IPS-NIHi11 (cell line): Measurements from ENCODE around the gene BRF1.
A peak's percentile ranks its signal among the peaks of the same experiment; 100 is the strongest.

Experiments used
- DNase-seq: peaks from one replicate; pipeline ENCODE4 v3.0.0; 2012; ENCODE audit warnings: mixed read lengths, low spot score

BRF1 gene

DNA sequence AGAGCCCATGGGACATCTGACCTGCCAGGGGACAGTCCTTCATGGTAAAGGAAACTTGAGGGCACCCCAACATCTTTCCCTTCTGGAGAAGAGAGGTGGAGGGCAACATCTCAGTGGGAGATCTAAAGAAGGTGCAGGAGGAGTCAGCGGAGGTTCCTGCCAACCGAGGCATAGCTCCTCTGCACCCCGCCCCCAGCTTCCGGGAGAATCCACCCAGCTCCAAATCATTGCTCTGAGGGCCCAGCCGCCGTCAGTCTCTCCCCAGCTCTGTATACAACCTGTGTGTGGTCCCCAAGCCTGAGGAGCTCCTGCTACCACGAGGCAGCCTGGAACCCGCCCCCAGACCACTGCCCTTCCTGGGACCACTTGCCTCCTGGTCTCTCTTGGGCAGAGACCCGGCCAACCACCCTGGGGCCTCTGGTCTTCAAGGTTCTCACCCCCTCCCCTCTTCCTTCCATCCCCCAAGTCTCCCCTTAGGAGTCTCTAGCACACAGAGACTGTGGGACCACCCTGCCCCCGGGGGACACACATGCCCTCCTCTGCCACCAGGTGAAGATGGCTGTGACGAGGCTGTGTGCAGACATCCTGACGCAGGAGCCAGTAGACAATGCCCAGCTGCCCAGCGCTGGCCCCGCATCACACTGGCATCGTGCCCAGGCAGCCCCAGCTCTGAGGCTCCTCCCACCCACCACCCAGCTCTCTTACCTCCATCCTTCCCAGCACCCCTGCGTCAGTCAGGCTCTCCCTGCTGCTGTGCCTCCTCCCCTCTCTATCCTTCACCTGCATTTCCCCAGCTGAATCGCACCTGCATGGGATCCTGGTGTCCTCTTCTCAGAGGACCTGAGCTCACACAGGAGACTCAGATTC, 106.7 kb downstream of the BRF1 start:
- no peak for DNase-seq

DNA sequence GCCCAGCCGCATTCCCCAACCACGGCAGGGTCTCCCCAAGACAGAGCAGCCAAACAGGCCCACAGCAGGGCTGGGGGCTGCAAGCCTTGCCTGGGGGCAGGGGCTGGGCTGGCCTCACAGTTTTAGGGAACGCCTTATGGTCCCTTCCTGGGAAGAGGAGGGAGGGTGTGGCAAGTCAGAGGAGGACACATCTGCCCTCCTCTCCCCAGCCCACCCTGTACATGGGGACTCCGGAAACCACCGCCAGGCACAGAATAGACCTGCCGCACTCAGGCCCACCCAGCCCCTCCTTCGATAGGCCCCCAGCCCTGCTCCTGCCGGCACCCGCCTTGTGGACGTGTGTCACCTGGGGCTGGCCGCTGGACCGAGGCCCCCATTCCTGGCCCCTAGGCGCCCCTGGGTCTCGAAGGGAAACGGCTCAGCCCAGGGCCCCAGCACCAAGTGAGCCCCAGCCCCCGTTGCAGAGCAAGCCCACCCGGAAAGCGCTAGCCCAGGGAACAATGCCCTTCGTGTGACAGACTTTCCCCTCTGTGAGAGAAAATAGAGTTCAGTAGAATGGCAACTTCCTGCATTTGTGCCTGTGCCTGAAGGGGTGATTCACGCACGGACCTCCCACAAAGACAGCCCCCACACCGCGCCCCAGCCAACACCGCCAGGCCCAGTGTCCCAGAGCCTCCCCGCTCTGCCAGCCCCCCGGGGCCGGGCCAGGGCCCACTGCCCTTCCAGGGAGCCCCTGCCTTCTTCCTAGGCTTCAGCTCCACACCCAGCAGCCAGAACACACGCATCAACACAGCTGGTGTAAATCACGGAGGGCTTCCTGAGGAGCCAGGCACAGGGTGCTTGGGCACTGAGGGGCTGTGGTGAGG, 107.7 kb downstream of the BRF1 start:
- DNase-seq: no peak

DNA sequence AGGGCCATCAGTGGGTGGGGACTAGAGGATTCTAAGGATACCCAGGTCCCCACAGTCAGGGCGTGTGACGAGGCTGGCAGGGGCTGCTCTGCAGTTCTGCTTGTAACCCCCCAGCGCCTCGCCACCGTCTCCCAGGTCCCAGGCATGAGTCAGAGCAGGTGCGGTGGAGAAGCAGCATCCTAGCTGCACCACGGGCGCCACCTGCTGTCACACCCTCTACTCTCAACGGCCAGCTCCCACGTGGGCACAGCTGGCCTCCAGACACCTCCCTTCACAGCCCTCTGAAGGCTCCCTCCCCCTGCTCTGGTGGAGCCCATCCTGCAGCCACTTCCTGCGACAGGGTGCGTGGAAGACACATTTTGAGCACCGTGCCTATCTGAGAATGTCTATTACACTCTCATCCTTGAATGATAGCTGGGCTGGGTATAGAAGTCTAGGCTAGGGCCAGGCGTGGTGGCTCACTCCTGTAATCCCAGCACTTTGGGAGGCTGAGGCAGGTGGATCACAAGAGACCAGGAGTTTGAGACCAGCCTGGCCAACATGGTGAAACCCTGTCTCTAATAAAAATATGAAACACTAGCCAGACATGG, 112.8 kb downstream of the BRF1 start:
- DNase-seq: peak; percentile 63

DNA sequence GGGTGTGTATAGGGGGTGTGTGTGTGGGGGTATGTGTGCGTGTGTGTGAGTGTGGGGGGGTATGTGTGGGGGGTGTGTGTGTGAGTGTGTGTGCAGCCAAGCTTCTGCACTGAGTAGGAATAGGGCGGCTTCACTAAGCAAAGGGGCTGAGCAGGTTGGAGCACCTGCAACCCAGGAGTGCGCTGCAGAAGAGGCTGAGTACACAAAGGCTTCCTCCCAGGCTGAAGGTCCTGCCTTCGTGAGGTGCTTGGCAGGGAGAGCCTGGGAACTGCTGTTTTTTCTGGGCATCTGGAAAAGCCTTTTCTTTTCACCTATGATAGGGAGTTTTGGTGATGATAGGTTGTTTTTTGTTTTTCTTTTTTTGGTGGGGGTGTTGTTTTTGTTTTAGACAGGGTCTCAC, 113.7 kb downstream of the BRF1 start:
- DNase-seq: no peak

DNA sequence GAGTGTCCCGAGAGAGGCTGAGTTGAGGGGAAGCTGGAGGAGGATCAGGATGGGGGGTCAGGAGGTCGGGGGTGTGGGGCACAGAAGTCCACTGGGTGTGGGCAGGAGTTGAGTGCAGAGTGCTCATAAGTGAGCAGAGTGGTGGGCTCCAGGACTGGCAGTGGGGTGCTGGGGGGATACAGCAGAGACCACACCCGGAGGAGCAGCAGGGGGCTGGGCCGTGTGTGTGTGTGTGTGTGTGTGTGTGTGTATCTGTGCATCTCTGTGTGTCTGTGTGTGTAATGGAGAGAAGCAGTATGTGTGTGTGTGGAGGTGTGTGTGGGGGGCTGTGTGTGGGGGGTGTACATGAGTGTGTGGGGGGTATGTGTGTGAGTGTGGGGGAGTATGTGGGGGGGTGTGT, 114.8 kb downstream of the BRF1 start:
- DNase-seq: no peak

DNA sequence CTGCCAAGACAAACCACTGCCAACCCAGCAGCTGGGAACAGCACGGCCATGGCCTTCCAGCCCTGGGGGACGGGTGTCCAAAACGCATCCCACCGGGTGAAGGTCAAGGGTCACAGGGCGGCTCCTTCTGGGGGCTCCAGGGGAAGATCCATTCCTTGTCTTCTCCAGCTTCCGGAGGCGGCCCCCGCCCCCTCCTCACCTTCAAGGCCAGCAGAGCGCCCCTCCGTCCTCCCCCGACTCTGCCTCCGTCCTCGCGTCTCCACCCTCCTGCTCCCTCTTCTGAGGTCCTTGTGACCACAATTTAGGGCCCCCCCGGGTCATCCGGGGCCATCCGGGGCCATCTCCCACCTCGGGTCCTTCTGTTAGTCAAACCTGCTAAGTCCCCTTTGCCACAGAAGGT, 115.8 kb downstream of the BRF1 start:
- DNase-seq: no peak

DNA sequence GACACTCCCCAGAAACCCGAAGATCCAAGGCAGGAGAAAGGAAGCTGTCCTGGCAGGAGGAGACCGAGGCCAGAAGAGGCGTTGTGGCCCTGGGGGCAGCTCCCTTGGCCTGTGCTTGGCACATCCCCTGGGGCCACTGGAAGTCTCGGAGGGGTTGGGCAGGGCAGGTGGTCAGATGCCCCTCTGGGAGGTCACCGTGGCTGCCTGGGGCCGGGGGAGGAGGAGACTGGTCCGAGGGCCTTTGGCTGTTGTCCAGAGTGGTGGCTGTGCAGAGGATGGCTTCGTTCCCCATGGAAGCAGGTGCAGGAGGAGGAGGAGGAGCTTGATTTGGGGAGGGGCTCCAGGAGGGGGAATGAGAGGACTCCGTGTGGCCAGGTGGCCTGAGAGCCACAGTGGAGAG, 116.3 kb downstream of the BRF1 start:
- DNase-seq: no peak

DNA sequence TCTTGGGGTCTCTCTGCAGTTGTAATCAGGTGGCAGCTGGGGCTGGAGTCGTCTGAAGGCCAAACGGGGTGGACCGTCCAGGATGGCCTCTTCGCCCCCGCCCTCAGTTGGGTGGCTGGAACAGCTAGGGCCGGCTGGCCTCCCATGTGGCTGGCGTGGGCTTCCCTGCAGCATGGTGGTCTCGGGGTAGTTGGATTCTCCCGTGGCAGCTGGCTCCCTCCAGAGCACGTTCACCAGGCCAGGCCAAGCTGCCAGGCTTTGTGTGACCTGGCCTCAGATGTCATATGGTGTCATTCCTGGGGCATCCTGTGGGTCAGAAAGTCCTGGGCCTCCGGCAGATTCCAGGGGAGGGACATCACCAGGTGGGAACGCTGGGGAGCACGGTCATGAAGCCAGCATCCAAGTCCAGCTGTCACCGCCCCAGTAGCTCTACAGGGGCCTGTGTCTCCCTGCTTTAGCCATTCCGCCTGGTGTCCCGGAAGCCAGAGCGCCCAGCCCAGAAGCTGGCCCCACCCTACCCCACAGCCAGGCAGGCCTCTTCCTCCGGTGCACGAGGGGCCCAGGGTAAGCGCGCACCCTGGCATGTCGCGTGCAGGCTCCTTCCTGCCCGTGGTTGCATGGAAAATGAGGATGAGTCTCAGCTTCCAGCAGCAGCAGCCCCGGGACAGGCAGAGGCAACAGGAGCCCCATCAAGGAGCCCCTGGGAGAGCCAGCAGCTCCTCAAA, 118.3 kb downstream of the BRF1 start:
- DNase-seq: no peak

DNA sequence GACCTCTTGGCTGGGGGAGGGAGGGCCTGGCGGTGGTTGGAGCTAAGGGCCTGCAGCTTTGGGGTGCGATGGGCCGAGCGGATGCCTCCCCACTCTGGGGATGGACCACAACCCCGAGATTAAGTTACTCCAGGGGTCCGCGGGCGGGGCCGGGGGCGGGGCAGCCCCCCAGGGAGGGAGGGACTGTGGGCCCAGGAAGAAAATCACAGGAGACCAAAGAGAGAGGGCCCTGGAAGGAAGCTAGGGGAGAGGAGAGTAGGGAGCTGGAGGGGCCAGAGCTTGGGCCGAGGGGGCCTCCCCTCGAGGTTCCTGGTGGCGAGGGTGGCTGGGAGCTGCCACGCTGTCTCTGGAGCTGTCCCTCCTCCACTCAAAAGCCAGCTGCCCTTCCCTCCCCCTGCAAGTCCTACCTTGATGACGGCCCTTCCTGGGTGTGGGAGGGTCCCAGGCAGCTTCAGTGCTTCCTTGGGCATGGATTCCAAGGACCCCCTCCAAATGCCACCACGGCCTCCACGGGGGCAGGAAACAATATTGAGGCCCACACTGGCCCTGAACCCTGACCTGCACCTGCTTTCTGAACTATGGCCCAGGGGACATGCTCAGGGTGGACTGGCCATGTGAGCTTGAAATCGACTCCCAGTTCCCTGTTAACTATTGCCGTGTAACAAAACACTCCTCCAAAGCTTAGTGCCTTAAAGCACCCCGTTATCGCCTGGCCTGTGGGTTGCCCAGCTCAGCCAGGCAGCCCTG, 119.1 kb downstream of the BRF1 start:
- DNase-seq: no peak

DNA sequence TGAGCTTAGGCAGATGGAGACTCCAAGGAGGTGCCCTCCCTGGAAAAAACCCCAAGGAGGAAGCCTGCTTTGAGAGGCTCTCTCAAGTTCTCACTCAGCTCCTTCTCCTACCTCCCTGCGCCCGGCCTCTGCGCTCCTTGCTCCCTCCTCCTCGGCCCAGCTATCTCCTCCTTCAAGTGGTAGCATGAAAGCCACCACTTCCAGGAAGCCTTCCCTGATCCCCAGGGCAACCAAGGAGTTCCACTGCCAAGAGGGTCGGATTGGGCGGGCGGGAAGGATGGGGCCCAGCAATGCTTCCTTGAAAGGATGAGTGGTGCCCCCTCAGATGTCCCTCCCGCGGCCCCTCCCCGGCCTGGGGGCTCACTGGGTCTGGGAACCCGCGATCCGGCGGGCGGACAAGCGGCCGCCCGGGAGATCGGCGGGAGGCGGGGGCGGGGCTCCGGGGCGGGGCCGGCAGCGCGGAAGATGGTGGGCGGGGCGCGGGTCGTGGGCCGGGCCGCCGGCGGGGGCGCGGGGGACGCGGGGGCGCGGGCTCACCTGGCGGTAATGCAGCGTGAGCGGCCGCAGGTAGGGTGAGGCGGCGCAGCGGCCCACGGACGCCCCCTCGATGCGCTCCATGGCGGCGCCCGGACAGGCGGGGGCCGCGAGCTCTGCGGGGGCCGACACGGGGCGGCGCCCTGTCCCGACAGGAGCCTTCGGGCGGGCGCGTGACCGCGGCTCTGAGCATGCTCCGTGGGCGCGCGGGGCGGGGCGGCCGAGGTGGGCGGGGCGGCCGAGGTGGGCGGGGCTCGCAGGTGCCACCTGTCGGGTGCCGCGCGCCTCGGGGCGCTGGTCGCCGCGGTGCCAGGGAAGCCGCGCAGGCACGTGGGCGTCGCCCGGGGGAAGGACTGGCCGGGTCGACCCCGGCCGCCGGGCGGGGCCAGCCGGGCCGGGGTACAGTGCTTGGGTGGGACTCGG, 119.9 kb downstream of the BRF1 start, which contains the start of gene NUDT14:
Gene NUDT14, minus strand, starts transcription at position 721 of the 957 bp plus-strand sequence. Its CDS starts 103 bp downstream, at position 618.
- DNase-seq: peak; percentile 99

DNA sequence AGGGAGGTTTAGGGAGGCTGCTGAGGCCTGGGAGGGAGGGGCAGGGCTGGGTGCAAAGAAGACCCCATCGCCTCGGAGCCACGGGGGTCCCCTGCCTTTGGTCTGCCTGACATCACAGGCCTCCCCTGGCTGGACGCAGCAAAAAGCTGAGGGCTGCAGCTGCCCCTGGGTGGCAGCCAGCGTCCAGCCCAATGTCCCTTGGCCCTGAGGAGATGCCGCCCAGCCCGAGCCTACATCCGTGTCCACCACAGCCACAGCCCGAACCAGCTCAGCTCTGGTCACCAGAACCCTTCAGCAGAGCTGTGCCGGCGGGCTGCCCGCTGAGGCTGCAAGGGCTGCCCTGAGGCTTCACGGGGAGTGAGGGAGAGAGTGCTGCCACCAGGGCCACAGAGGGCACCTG, 121.6 kb downstream of the BRF1 start:
- DNase-seq: no peak

DNA sequence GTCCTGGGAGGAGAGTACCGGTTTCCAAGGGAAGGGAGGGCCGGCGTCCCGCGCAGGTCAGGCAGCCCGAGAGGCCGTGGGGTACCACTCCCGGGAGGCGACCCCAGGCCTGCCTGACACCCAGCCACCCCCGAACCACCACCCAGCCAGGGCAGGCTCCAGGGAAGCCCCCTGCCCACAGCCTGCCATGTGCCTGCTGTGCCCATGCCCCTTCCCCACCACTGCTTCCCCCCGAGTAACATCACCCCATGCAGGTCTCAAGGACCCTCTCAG, 122.0 kb downstream of the BRF1 start:
- no peak for DNase-seq

DNA sequence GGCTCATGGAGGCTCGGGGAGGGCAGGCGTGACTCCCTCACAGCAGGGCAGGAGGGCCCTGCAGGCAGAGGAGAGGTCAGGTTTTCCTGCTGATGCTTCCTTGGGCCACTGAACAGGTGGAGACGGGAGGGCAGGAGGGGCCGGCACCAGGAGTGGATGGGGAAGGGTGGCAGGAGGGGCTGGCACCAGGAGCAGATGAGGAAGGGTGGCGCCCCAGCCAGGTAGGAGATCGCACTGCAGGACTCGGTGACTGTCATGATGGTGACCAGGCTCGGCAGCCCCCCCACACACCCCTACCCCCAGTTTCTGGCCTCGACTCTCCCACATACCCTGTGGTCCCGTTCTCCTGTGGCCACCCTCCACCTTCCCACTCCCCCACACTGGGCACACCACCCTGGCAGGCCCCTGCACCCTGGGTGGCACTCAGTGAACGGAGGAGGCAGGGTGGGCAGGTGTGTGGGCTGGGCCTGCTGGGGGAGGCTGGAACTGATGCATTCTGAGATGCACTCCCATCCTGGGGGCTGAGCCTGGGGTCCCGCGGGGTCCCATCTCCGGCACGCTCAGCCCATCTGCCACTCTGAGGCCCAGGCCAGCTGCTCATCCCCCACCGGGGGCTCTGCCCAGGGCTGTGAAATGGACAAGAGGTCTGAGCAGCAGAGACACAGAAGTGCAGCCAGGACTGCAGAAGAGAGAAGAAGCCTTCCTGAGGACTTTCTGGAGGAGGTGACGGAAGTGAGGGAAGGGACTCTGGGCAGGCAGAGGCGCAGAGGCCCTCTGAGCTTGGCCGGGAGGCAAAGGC, 122.5 kb downstream of the BRF1 start:
- DNase-seq: no peak

DNA sequence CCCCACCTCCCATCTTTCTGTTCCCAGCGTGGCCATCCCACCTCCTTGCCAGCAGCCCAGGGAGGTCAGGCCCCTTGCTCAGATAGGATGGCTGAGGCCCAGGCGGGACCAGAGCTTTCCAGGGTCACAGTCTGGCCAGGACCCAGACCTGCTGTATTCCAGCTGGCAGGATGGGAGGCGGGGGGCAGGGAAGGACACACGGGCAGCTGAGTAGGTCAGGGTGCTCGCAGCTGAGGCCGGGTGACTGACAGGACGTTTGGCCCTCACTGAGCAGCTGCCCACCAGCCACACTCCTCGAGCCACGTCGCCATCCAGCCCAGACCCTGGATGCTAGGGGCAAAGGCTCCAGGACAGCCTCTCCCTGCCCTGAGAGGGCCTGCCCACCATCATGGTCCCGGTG, 123.7 kb downstream of the BRF1 start:
- no peak for DNase-seq

DNA sequence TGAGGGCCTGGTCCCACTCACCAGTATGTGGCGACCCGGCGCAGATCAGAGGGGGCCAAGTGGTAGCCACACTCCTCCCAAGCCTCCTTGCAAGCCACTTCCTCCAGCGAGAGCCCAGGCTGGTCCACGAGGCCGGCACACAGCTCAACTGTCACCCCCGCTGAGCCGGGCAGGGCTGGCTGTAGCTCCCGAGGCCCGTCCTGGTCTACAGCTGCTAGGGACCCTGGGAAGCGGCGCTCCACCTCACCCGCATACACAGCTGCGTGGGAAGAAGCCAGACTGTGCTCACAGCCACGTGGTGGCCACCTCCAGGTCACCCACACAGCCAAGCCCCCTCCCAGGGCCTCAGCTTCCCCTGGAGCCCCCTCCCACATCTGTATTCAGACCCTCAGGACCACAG, 124.3 kb downstream of the BRF1 start:
- no peak for DNase-seq

DNA sequence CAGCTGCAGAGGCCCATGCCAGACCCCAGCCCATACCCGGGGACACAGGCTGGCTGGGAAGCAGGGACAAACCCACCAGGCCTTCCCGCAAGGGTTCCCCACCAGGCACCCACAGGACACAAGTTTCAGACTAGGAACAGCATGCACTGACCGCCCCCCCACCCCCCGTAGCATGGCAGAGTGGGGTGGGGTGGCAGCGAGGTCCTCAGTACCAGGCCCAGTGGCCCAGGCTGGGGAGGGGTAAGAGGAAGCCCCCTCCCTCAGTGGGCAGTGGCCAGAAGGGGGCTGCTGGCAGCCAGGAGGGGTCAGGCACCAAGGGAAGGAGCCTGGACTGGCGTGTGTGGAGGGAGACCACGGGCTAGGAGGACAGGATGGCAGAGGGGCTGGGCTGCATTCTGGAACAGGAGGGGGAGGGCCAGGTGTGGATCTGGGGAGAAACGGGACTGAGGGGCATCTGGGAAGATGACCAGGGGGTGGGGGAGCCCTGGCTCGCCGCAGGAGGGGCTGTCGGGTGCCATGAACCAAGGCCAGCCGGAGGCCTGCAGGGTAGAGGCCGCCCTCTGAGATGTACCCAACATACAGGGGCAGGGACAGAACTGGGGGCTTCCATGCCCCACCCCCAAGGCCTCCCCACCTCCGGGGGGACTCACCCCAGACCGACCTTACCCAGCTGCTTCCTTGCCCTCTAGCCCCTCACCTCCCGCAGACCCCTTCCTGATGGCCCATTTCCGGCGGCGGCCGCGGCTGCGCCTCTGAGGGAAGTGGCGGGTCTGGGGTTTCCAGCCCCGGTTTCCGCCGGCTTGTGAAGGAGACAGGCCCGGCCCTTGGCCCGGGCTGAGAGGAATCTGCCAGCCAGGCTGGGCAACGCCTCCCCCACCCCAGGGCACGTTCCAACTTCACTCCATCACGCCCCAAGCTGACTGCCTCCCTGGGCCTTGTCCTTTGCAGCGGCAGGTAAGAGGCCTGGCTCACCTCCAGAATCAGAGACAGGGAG, 126.6 kb downstream of the BRF1 start:
- no peak for DNase-seq

DNA sequence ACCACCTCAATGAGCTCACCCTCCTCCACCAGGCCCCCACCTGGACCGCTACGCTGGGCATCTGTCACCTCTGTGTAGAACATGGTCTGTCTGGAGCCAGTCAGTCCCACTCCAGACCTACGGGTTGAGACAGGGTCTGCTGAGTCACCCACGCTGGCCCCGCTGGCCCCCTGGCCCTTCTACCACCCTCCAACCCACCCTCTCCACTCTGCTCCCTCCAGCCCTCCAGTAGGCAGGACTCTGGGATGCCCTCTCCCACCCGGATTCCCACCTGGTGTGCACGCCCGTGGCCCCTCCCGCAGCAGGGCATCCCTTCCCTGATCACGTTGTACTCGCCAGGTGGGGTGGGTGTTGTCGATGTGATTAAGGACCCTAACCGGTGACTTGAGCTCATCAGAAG, 127.7 kb downstream of the BRF1 start:
- no peak for DNase-seq

DNA sequence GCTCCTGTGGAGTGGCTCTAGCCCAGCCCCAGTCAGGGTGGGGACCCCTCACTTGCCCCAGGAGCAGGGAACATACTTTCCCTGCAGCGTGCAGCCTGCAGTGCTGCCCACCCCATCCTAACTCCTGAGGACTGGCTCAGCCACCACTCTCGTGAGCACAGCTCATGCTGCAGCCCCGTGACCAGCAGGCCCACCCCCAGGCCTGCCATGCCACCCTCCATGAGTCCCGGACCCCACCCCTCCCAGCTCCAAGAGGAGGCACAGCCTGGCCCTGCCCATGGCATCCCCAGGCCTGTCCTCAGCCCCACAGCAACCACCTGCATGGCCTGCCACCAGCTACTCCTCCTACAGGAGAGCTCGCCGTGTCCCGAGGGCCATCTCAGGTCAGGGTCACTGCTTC, 128.3 kb downstream of the BRF1 start:
- DNase-seq: no peak
